OCI-LY7 (cell line): ENCODE results near the gene TNFRSF8. TPM values are rescaled to one million over a fixed set of nuclear protein-coding genes. Genes with fewer than 3 reads are reported as not detected.

ENCODE experiments used
- BruUV-seq: library from RNA; stranded (reverse); fragments of 400-500 nt; replicated peaks from 2 replicates; lab custom pipeline; 2021; lab: Mats Ljungman, UMichigan
- CTCF ChIA-PET: fragments of 300-600 bp; sonication (Branson Sonifier 250); formaldehyde crosslinking; loops from one replicate; lab custom pipeline; 2022; ENCODE audit warnings: antibody characterized with exemption; ENCODE audit not compliant: unreplicated experiment; lab: Charles Lee
- POLR2A ChIA-PET: fragments of 300-600 bp; sonication (Branson Sonifier 250); formaldehyde crosslinking; loops from one replicate; lab custom pipeline; 2022; ENCODE audit warnings: antibody characterized with exemption; lab: Charles Lee
- DNase-seq: peaks from one replicate; pipeline ENCODE4 v3.0.0-alpha.2; 2015; ENCODE audit warnings: low spot score
- H2AFZ ChIP-seq: fragments of 200-600 bp; sonication (generic), shearing (Covaris generic); 2 replicates; pipeline ENCODE4 v1.6.1; 2014; ENCODE audit warnings: mild to moderate bottlenecking, antibody characterized with exemption, low read length, moderate library complexity
- H3K27ac ChIP-seq: fragments of 200-600 bp; sonication (generic); 2 replicates; pipeline ENCODE4 v1.5.1; 2014; ENCODE audit warnings: mixed run types, low read depth, mild to moderate bottlenecking, moderate library complexity, low read length, inconsistent platforms; ENCODE audit not compliant: poor library complexity, severe bottlenecking
- H3K36me3 ChIP-seq: fragments of 200-600 bp; sonication (generic); 2 replicates; pipeline ENCODE4 v1.6.1; 2014; ENCODE audit warnings: mild to moderate bottlenecking, antibody characterized with exemption, low read length, moderate library complexity, mixed read lengths; ENCODE audit not compliant: insufficient read depth
- H3K4me1 ChIP-seq: fragments of 200-600 bp; sonication (generic); 2 replicates; pipeline ENCODE4 v1.5.1; 2014; ENCODE audit warnings: mild to moderate bottlenecking, low read length; ENCODE audit not compliant: insufficient read depth, poor library complexity, severe bottlenecking
- H3K4me2 ChIP-seq: fragments of 200-600 bp; sonication (generic); 2 replicates; pipeline ENCODE4 v1.6.1; 2014; ENCODE audit warnings: mild to moderate bottlenecking, low read length
- H3K4me3 ChIP-seq: fragments of 200-600 bp; sonication (generic); 2 replicates; pipeline ENCODE4 v1.5.1; 2014; ENCODE audit warnings: mild to moderate bottlenecking, low read depth, low read length; ENCODE audit not compliant: poor library complexity, severe bottlenecking
- H3K79me2 ChIP-seq: fragments of 200-600 bp; sonication (generic); 2 replicates; pipeline ENCODE4 v1.6.1; 2016; ENCODE audit warnings: low read depth, mild to moderate bottlenecking, low read length, moderate library complexity, mixed read lengths; ENCODE audit not compliant: insufficient read depth
- H3K9me2 ChIP-seq: fragments of 200-600 bp; sonication (generic); 2 replicates; pipeline ENCODE4 v1.6.1; 2016; ENCODE audit warnings: mild to moderate bottlenecking, low read length, mixed read lengths; ENCODE audit not compliant: insufficient read depth
- H3K9me3 ChIP-seq: fragments of 200-600 bp; sonication (generic); 2 replicates; pipeline ENCODE4 v1.6.1; 2014; ENCODE audit warnings: mild to moderate bottlenecking, mixed run types, low read length, mixed read lengths
- H4K20me1 ChIP-seq: fragments of 200-600 bp; sonication (generic); 2 replicates; pipeline ENCODE4 v1.6.1; 2014; ENCODE audit warnings: mild to moderate bottlenecking, antibody characterized with exemption, low read length, moderate library complexity, mixed read lengths; ENCODE audit not compliant: insufficient read depth
- CTCF ChIP-seq: fragments of 200-600 bp; sonication (generic); conservative IDR thresholded peaks from 2 replicates; pipeline ENCODE4 v1.5.1; 2014; ENCODE audit warnings: mild to moderate bottlenecking, antibody characterized with exemption, low read length, moderate library complexity, mixed read lengths
- EZH2phosphoT487 ChIP-seq: fragments of 200-600 bp; sonication (generic); IDR thresholded peaks from 2 replicates; pipeline ENCODE4 v1.6.1; 2018; ENCODE audit warnings: low read depth, borderline replicate concordance, mild to moderate bottlenecking, mixed run types, antibody characterized with exemption, low read length, moderate library complexity, mixed read lengths
- intact Hi-C: fragments of 100-400 bp; cut with micrococcal nuclease; formaldehyde crosslinking; loops from one replicate; pipeline ENCODE4 v1.10.0; 2022; ENCODE audit not compliant: unreplicated experiment
- total RNA-seq, 2 experiments: library from RNA; depleted of rRNA in 1 of 2; stranded (reverse); fragments of >200 nt in 1 of 2; shearing (Covaris generic) in 1 of 2; gene quantifications; 2 replicates each; pipeline ENCODE4 v1.2.3, GENCODE V29; 2014 to 2022

TNFRSF8 gene
- total RNA-seq, 2 experiments from 2014 or later, result 0.29 TPM; not detected in 1

GRCh38 chr1:12127206-12127810 is 64.2 kb downstream of the TNFRSF8 start:
- Histone ChIP-seq H3K4me2 (no peak overlapping the region), H3K36me3 (no peaks in the 10 kb centered on the region), H3K9me3 (no peaks in the 10 kb centered on the region), H3K4me3 (no peak overlapping the region), H4K20me1 (no peaks in the 10 kb centered on the region), H2AFZ (no peak overlapping the region), H3K27ac (no peak overlapping the region), H3K79me2 (no peaks in the 10 kb centered on the region), H3K4me1 (no peaks in the 10 kb centered on the region), H3K9me2 (no peaks in the 10 kb centered on the region)
- ChIA-PET POLR2A (interaction anchor here (1.0 to 1.7 kb wide), 3 partner anchors 10 to 67 kb away, joined by 3 to 4 read pairs (median 3); no protein-coding TSS in a partner anchor), CTCF (no interaction called here)
- no peak for TF ChIP-seq CTCF
- TF ChIP-seq EZH2phosphoT487, result no peak
- DNase-seq, result no peak
- BruUV-seq, result no TSS peak
- intact Hi-C loops, result loop anchor here (10.0 kb wide), 1 partner anchor 497 kb away; no protein-coding TSS in a partner anchor

- BruUV-seq, result no TSS peak
- H3K9me2 ChIP-seq, result no peaks in the 10 kb centered on the region
- H2AFZ ChIP-seq, result no peak overlapping the region
- H3K27ac ChIP-seq, result no peak overlapping the region
- TF ChIP-seq CTCF (no peak), EZH2phosphoT487 (no peak)
- H3K4me3 ChIP-seq, result no peak overlapping the region
- no peak for DNase-seq
- H3K9me3 ChIP-seq, result no peaks in the 10 kb centered on the region
- ChIA-PET CTCF (no interaction called here), POLR2A (interaction anchor here (1.0 to 1.5 kb wide), 2 partner anchors 9 to 66 kb away, joined by 3 read pairs; no protein-coding TSS in a partner anchor)
- no peak overlapping the region for H3K4me2 ChIP-seq
- H4K20me1 ChIP-seq, result no peaks in the 10 kb centered on the region
- no peaks in the 10 kb centered on the region for H3K79me2 ChIP-seq
- H3K36me3 ChIP-seq, result no peaks in the 10 kb centered on the region
- intact Hi-C loops, result loop anchor here (10.0 kb wide), 1 partner anchor 497 kb away; no protein-coding TSS in a partner anchor
- no peaks in the 10 kb centered on the region for H3K4me1 ChIP-seq
Observed at GRCh38 chr1:12128120-12128519, 65.0 kb downstream of the TNFRSF8 start.

GRCh38 chr1:12129624-12130023 is 66.5 kb downstream of the TNFRSF8 start:
- Histone ChIP-seq H3K36me3 (no peaks in the 10 kb centered on the region), H3K4me3 (no peak overlapping the region), H3K79me2 (no peaks in the 10 kb centered on the region), H4K20me1 (no peaks in the 10 kb centered on the region), H2AFZ (no peak overlapping the region), H3K9me3 (no peaks in the 10 kb centered on the region), H3K4me2 (no peak overlapping the region), H3K9me2 (no peaks in the 10 kb centered on the region), H3K27ac (no peak overlapping the region), H3K4me1 (no peaks in the 10 kb centered on the region)
- TF ChIP-seq EZH2phosphoT487, result no peak
- POLR2A ChIA-PET, result no interaction called here
- intact Hi-C loops, result loop anchor here (10.0 kb wide), 1 partner anchor 495 kb away; no protein-coding TSS in a partner anchor
- no TSS peak for BruUV-seq
- CTCF ChIA-PET, result no interaction called here
- DNase-seq, result no peak
